HL-60 (cell line): ENCODE measurements around the gene PPP1R10.
A peak's percentile ranks its signal among the peaks of the same experiment; 100 is the strongest.

Source experiments
- POLR2AphosphoS5 ChIP-seq: IDR thresholded peaks from 2 replicates; pipeline ENCODE4 v1.6.1; 2012; ENCODE audit warnings: low read depth
- REST ChIP-seq: IDR thresholded peaks from 2 replicates; pipeline ENCODE4 v1.6.1; 2012; ENCODE audit warnings: low read depth; ENCODE audit not compliant: insufficient replicate concordance
- TF ChIP-seq, protein P1 (sequence below): IDR thresholded peaks from one replicate; pipeline ENCODE4 v1.5.1; 2011; ENCODE audit warnings: low read length, control low read depth, inconsistent platforms; ENCODE audit not compliant: insufficient read depth

GRCh38 chr6:30615958-30616810, 859 bp downstream of the PPP1R10 start:
- TF ChIP-seq, protein P1, sequence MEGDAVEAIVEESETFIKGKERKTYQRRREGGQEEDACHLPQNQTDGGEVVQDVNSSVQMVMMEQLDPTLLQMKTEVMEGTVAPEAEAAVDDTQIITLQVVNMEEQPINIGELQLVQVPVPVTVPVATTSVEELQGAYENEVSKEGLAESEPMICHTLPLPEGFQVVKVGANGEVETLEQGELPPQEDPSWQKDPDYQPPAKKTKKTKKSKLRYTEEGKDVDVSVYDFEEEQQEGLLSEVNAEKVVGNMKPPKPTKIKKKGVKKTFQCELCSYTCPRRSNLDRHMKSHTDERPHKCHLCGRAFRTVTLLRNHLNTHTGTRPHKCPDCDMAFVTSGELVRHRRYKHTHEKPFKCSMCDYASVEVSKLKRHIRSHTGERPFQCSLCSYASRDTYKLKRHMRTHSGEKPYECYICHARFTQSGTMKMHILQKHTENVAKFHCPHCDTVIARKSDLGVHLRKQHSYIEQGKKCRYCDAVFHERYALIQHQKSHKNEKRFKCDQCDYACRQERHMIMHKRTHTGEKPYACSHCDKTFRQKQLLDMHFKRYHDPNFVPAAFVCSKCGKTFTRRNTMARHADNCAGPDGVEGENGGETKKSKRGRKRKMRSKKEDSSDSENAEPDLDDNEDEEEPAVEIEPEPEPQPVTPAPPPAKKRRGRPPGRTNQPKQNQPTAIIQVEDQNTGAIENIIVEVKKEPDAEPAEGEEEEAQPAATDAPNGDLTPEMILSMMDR, result no peak
- TF ChIP-seq REST, result no peak
- peak; percentile 90 for TF ChIP-seq POLR2AphosphoS5
